KOPT-K1 (cell line): ENCODE measurements around the gene ARF1.

ENCODE experiments used
- H3K27ac ChIP-seq: fragments of 200-600 bp; sonication (generic); 2 replicates; pipeline ENCODE4 v1.5.1; 2016; ENCODE audit warnings: antibody characterized with exemption, mild to moderate bottlenecking, low read depth, low read length; ENCODE audit not compliant: poor library complexity, severe bottlenecking
- H3K36me3 ChIP-seq: fragments of 200-600 bp; sonication (generic); 2 replicates; pipeline ENCODE4 v1.5.1; 2017; ENCODE audit warnings: antibody characterized with exemption, mild to moderate bottlenecking, low read length, moderate library complexity; ENCODE audit not compliant: insufficient read depth
- H3K9me3 ChIP-seq: fragments of 200-600 bp; sonication (generic); 2 replicates; pipeline ENCODE4 v1.5.1; 2017; ENCODE audit warnings: antibody characterized with exemption, low read length, mild to moderate bottlenecking; ENCODE audit not compliant: insufficient read depth, poor library complexity, severe bottlenecking

The ARF1 gene

GRCh38 chr1:228123505-228123904 is 41.0 kb downstream of the ARF1 start:
- Histone ChIP-seq H3K36me3 (no peaks in the 10 kb centered on the region), H3K9me3 (no peaks in the 10 kb centered on the region), H3K27ac (no peak overlapping the region)

- Histone ChIP-seq H3K27ac (no peak overlapping the region), H3K9me3 (no peaks in the 10 kb centered on the region), H3K36me3 (no peaks in the 10 kb centered on the region)
These were observed 42.7 kb downstream of the ARF1 start for GRCh38 chr1:228125185-228125584.

- H3K9me3 ChIP-seq, result no peaks in the 10 kb centered on the region
- no peaks in the 10 kb centered on the region for H3K36me3 ChIP-seq
- no peak overlapping the region for H3K27ac ChIP-seq
These were observed 49.3 kb downstream of the ARF1 start for GRCh38 chr1:228131766-228132165.

DNA sequence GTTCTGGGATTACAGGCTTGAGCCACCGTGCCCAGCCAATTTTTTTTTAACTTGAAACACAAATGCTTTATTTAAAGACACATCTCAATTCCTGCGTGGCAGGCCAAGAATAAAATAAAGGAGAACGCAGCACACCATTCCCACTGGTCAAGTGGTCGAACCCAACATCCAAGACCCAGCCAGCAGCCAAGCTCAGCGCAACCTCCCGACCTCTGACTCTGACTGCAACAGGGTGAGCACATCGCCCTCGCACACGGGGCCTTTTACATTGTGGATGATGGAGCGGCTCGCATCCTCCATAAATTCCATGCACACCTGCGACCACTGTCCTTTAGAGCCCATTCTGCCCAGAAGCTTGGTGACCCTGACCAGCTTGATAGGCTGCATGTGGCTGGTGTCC is 52.1 kb downstream of the ARF1 start:
- Histone ChIP-seq H3K36me3 (no peaks in the 10 kb centered on the region), H3K9me3 (no peaks in the 10 kb centered on the region)

DNA sequence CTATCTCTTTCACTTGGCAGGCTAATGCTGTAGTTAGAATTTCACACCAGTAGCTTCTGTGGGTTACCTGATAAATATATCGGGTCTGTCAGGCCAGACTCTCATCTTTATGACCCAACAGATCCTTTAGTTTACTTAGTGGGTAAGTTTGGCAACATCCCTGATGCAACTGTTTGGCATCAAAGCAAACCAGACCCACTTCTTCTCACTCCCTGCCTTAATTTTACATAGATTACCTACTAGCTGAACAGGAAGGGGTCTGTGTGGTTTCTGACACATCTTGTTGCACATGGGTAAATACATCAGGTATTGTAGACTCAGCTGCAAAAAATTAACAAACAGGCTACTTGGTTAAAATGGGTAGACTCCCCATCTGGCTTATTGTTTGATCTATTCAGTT is 54.4 kb downstream of the ARF1 start:
- Histone ChIP-seq H3K27ac (peak overlapping the region; percentile 26), H3K36me3 (no peaks in the 10 kb centered on the region), H3K9me3 (no peaks in the 10 kb centered on the region)

More for the DNA sequence above, 52.1 kb downstream of the ARF1 start:
- H3K27ac ChIP-seq, result no peak overlapping the region

GRCh38 chr1:228139406-228139930 is 57.0 kb downstream of the ARF1 start:
- peak overlapping the region; percentile 83 for H3K27ac ChIP-seq
- H3K36me3 ChIP-seq, result peaks cover 6% of the 10 kb centered on the region; the same call in 1 of the 2 replicates
- no peaks in the 10 kb centered on the region for H3K9me3 ChIP-seq

DNA sequence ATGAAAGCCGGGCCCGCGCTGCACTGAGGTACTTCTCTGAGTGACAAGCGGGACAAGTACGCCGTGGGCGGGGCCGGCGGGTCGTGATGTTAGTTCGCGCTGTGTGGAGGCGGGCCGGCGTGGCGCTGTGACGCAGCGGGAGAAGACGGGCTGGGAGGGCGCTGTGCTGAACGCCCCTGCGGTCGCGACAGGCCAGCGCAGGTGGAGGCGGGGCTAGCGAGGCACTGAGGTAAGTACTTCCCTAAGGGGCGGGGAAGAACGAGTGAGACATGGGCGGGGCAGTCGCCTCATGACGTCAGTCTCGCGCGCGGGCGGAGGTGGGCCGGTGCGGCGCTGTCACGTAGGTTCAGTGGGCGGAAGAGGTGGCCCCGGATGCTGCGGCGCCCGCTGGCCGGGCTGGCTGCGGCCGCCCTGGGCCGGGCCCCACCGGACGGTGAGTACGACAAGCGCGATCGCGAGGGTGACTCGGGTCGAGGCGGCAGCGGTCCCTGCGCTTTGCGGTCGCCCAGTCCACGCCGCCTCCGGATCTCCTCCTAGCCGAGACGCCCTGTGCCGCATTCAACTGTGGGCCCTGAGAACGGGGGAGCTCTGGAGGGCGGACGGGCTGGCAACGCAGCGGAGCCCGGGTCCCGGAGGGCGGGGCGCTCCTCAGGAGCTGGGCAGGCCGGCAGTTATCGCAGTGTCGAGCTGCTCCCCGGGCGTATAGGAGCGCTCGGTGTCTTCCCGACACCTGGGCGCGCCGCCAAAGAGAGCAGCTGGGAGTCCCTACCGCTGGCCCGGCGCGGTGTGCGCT is 57.6 kb downstream of the ARF1 start, which contains the start of gene GUK1:
Gene GUK1 (plus strand): TSS at position 349 of the 793 bp plus-strand sequence. CDS start 24 bp downstream, at position 373.
- Histone ChIP-seq H3K36me3 (peaks cover 13% of the 10 kb centered on the region), H3K27ac (peak within 1 kb of the TSS; percentile 83), H3K9me3 (no peaks in the 10 kb centered on the region)

GRCh38 chr1:228140724-228141225 is 58.3 kb downstream of the ARF1 start:
- peaks cover 19% of the 10 kb centered on the region for H3K36me3 ChIP-seq
- peak overlapping the region; percentile 83 for H3K27ac ChIP-seq
- H3K9me3 ChIP-seq, result no peaks in the 10 kb centered on the region

GRCh38 chr1:228141226-228142044 is 58.9 kb downstream of the ARF1 start:
- H3K9me3 ChIP-seq, result no peaks in the 10 kb centered on the region
- peak overlapping the region; percentile 83 for H3K27ac ChIP-seq
- H3K36me3 ChIP-seq, result peaks cover 26% of the 10 kb centered on the region

GRCh38 chr1:228142155-228142691 is 59.7 kb downstream of the ARF1 start:
- no peaks in the 10 kb centered on the region for H3K9me3 ChIP-seq
- H3K27ac ChIP-seq, result peak overlapping the region; percentile 83
- peaks cover 34% of the 10 kb centered on the region for H3K36me3 ChIP-seq

- Histone ChIP-seq H3K27ac (peak overlapping the region; percentile 83), H3K36me3 (peaks cover 39% of the 10 kb centered on the region), H3K9me3 (no peaks in the 10 kb centered on the region)
These were observed 60.2 kb downstream of the ARF1 start for GRCh38 chr1:228142701-228143136.

- peaks cover 48% of the 10 kb centered on the region for H3K36me3 ChIP-seq
- peak overlapping the region; percentile 83 for H3K27ac ChIP-seq
- no peaks in the 10 kb centered on the region for H3K9me3 ChIP-seq
These were observed 61.1 kb downstream of the ARF1 start for GRCh38 chr1:228143480-228144192.

DNA sequence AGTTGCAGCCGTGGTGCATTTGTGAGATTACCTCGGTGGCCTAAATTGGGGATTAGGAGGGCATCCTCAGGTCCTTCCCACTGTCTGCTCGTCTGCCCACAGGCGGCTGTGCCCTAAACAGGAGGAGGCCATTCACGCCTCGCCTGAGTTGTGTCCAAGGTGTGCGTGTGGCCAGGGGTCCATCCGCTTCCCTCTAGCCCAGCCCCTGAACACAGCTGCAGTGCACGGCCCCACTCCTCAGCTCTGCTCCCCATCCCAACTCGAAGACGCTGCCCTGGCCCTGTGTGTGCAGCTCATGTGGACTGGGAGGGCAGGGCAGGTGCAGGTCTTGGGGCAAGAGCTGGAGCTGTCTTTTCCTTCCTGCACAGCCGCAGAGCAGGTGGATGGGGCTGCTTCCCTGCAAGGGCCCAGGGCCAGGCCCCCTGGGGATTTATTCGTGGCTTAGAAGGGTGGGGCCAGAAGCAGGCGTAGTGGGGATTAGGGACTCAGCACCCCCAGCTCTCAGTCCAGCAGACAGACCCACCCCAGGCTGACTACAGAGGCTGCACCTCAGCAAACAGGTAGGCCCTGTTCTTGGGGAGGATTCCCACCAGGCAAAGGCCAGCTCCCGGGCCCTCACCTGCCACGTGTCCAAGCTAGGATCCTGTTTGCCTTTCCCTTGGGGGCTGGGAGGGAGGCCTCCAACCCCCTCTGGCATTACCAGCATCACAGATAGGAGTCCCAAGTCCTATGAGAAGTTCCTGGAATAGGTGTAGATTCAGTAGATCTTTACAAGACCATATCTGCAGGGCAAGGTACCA is 61.9 kb downstream of the ARF1 start:
- H3K36me3 ChIP-seq, result peaks cover 55% of the 10 kb centered on the region
- no peaks in the 10 kb centered on the region for H3K9me3 ChIP-seq
- peak overlapping the region; percentile 12 for H3K27ac ChIP-seq

- no peaks in the 10 kb centered on the region for H3K9me3 ChIP-seq
- H3K36me3 ChIP-seq, result peaks cover 61% of the 10 kb centered on the region
- no peak overlapping the region for H3K27ac ChIP-seq
These were observed 62.5 kb downstream of the ARF1 start for GRCh38 chr1:228144993-228145343.
